ENCODE data around the gene CFAP20DC.
"Not testable (repeated sequence)": the region's sequence is repeated elsewhere in the genome, so short reads cannot be mapped to it uniquely, and the experiment has no call there.

Gene CFAP20DC

DNA sequence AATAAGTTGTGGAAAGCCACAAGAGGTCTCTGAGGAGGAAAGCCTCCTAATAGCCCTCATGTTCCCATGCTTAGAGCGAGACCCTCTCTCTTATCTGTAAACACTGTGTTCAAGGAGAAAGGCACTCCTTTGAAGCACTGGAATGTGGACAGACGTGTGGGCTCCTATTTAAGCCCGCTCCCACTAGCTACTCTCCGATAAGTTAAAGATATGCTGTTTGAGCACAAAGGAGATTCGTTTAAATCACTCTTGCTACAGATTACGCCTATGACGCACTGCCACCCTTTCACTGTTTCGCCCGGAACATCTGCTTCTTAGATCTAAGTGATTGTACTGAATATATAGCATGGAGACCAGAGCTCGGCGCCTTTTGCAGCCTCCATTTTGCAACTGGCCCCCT lies 325.5 kb downstream of the CFAP20DC start:
- no peak overlapping the region for H3K4me3 ChIP-seq (ENCODE audit: low read length)
- WGBS (ENCODE audit: insufficient coverage, insufficient read length) = no CpG with 5 or more reads among the region's 11 CpGs
- H3K27me3 ChIP-seq (ENCODE audit: control insufficient read depth, insufficient read depth, low read length) = no peaks in the 10 kb centered on the region
- H3K9me3 ChIP-seq (ENCODE audit: control insufficient read depth, insufficient read depth, low read length) = no peaks in the 10 kb centered on the region
- H3K27ac ChIP-seq (ENCODE audit: low read length) = no peak overlapping the region
- no peak for DNase-seq (ENCODE audit: low read depth, low spot score)
- no peaks in the 10 kb centered on the region for H3K36me3 ChIP-seq (ENCODE audit: control insufficient read depth, insufficient read depth, low read length)
- H3K4me1 ChIP-seq (ENCODE audit: control insufficient read depth, insufficient read depth, low read length) = no peaks in the 10 kb centered on the region

DNA sequence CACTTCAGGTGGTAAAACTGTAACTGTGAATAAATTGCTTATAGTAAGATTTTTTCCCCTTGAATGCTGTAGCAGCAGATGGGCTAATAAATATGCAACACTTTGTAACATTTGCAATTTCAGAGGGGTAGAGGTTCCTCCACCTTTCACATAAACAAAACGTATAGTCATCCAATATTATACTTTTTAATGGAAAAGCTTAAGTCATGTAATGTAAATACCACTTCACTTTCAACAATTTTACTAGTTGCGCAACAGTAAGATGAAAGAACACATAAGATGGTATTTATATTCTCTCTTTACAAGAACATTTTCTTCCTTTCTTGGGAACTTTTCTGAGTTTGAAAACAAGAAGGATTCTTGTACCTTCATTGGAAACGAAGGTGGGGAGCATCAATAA lies 326.7 kb downstream of the CFAP20DC start:
- H3K36me3 ChIP-seq (ENCODE audit: control insufficient read depth, insufficient read depth, low read length) = no peaks in the 10 kb centered on the region
- H3K27ac ChIP-seq (ENCODE audit: low read length) = no peak overlapping the region
- no peaks in the 10 kb centered on the region for H3K27me3 ChIP-seq (ENCODE audit: control insufficient read depth, insufficient read depth, low read length)
- WGBS (ENCODE audit: insufficient coverage, insufficient read length) = no CpG with 5 or more reads among the region's 3 CpGs
- H3K4me1 ChIP-seq (ENCODE audit: control insufficient read depth, insufficient read depth, low read length) = no peaks in the 10 kb centered on the region
- DNase-seq (ENCODE audit: low read depth, low spot score) = no peak
- H3K9me3 ChIP-seq (ENCODE audit: control insufficient read depth, insufficient read depth, low read length) = no peaks in the 10 kb centered on the region
- no peak overlapping the region for H3K4me3 ChIP-seq (ENCODE audit: low read length)

DNA sequence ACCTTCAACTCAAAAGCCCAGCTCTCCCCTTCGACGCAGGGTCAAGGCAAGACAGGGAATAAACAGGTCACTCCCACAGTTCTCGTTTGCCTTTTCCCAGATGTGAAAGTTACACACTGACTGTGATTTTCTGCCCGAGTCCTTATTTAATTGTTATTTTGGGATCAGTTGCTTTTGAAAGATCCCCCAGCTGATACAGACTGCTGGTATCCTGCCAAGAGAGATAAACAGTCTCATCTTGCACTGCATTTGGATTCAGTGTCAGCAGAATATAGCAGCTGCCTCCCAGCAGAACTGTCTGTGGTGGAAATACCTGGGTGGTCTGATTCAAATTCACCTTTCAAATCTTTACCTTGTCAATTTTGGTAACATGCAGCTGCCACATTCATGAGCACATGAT lies 327.3 kb downstream of the CFAP20DC start:
- Histone ChIP-seq H3K4me1 (ENCODE audit: control insufficient read depth, insufficient read depth, low read length) (no peaks in the 10 kb centered on the region), H3K27ac (ENCODE audit: low read length) (no peak overlapping the region), H3K27me3 (ENCODE audit: control insufficient read depth, insufficient read depth, low read length) (no peaks in the 10 kb centered on the region), H3K9me3 (ENCODE audit: control insufficient read depth, insufficient read depth, low read length) (no peaks in the 10 kb centered on the region), H3K36me3 (ENCODE audit: control insufficient read depth, insufficient read depth, low read length) (no peaks in the 10 kb centered on the region), H3K4me3 (ENCODE audit: low read length) (no peak overlapping the region)
- no CpG with 5 or more reads among the region's 4 CpGs for WGBS (ENCODE audit: insufficient coverage, insufficient read length)
- DNase-seq (ENCODE audit: low read depth, low spot score) = no peak

DNA sequence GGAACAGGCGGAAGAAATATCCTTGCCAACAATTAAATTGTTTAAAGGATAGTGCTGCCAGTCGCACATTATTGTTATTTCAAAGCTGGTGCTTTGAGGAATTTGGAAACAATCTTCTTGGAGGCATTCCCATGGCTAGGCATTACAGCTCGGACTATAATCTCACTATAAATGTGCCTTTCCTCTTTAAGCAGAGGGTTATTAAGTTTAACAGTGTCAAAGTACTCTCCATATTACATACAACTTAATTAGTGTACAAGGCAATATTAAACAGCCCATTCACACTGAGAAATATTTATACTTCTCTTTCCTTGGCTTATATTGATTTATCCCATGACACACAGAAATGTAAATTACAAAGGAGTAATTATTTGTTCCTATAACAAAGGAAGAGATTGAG lies 329.3 kb downstream of the CFAP20DC start:
- H3K36me3 ChIP-seq (ENCODE audit: control insufficient read depth, insufficient read depth, low read length) = no peaks in the 10 kb centered on the region
- no CpG with 5 or more reads among the region's 3 CpGs for WGBS (ENCODE audit: insufficient coverage, insufficient read length)
- no peaks in the 10 kb centered on the region for H3K27me3 ChIP-seq (ENCODE audit: control insufficient read depth, insufficient read depth, low read length)
- no peaks in the 10 kb centered on the region for H3K4me1 ChIP-seq (ENCODE audit: control insufficient read depth, insufficient read depth, low read length)
- no peak for DNase-seq (ENCODE audit: low read depth, low spot score)
- no peaks in the 10 kb centered on the region for H3K9me3 ChIP-seq (ENCODE audit: control insufficient read depth, insufficient read depth, low read length)
- H3K27ac ChIP-seq (ENCODE audit: low read length) = no peak overlapping the region
- no peak overlapping the region for H3K4me3 ChIP-seq (ENCODE audit: low read length)

DNA sequence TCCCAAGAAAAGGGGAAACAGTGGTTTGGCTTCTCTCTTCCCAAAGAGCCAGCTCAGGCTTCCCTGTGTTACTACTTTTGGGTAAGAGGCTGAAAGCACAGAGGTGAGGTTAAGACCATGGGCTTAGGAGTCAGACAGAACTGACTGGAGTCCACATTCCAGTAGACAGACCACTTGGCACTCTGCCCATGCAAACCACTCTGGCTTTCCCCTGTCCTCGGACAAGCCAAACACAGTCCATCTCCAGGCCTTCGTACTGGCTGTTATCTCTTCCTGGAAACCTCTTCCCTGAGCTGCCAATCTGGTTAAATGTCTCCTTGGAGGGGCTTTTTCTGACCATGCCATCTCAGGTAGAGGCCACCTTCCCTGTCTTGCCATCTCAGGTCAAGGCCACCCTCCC lies 330.1 kb downstream of the CFAP20DC start:
- H3K4me3 ChIP-seq (ENCODE audit: low read length) = no peak overlapping the region
- H3K4me1 ChIP-seq (ENCODE audit: control insufficient read depth, insufficient read depth, low read length) = no peaks in the 10 kb centered on the region
- no CpG with 5 or more reads among the region's 2 CpGs for WGBS (ENCODE audit: insufficient coverage, insufficient read length)
- DNase-seq (ENCODE audit: low read depth, low spot score) = no peak
- no peaks in the 10 kb centered on the region for H3K27me3 ChIP-seq (ENCODE audit: control insufficient read depth, insufficient read depth, low read length)
- no peaks in the 10 kb centered on the region for H3K36me3 ChIP-seq (ENCODE audit: control insufficient read depth, insufficient read depth, low read length)
- no peak overlapping the region for H3K27ac ChIP-seq (ENCODE audit: low read length)
- no peaks in the 10 kb centered on the region for H3K9me3 ChIP-seq (ENCODE audit: control insufficient read depth, insufficient read depth, low read length)

DNA sequence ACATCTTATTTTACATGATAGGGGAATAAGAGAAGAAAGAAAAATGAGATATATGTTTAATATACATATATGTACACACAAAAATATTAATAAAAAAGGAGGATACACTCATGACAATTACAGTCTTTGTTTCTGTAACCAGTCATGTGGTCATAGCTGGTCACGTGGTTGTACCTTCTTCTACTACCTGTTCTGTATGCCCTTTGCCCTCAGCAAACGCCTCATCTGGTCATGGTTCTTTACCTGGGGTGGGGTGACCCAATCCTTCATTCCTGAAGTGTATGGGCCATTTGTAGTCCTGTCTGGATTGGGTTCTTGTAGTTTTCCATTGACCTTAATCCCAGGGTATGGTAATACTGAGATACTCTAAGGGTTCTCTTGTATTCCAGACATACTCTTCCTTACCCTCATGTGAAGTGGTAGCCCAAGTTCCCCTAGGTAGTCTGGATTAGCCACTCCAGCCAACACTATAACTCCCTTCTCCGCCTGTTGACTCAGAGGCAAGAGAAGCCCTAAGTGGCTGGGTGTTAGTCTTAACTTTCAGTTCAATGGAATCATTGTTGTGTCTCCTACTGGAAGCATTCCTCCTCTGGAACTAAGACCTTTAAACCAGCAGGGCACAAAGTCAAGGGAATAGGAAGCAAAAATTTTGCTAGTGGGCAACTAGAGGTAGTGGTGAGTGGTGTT lies 336.0 kb downstream of the CFAP20DC start:
- H3K4me3 ChIP-seq (ENCODE audit: low read length) = no peak overlapping the region
- DNase-seq (ENCODE audit: low read depth, low spot score) = no peak
- no peaks in the 10 kb centered on the region for H3K4me1 ChIP-seq (ENCODE audit: control insufficient read depth, insufficient read depth, low read length)
- no peaks in the 10 kb centered on the region for H3K9me3 ChIP-seq (ENCODE audit: control insufficient read depth, insufficient read depth, low read length)
- H3K36me3 ChIP-seq (ENCODE audit: control insufficient read depth, insufficient read depth, low read length) = no peaks in the 10 kb centered on the region
- WGBS (ENCODE audit: insufficient coverage, insufficient read length) = no CpG with 5 or more reads among the region's 3 CpGs
- no peak overlapping the region for H3K27ac ChIP-seq (ENCODE audit: low read length)
- H3K27me3 ChIP-seq (ENCODE audit: control insufficient read depth, insufficient read depth, low read length) = no peaks in the 10 kb centered on the region

DNA sequence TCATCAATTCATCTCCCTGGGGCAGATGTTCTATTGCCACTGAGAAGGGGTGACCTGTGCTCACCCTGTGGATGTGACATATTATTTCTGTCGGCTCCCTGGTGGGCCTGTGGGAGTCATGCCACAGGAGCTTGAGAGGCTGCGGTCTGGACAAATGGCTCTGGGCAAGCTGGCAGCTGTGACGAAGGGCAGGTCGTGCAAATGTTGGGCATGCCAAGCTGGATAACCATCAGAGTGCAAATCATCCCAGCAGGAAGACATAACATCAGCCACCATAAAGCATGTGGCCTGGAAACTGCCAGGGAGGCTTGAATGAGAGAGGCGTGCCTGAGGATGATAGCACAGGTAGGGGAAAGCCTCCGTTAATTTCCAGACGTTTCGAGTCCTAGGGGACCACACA lies 338.0 kb downstream of the CFAP20DC start:
- no peaks in the 10 kb centered on the region for H3K4me1 ChIP-seq (ENCODE audit: control insufficient read depth, insufficient read depth, low read length)
- no peak overlapping the region for H3K4me3 ChIP-seq (ENCODE audit: low read length)
- H3K9me3 ChIP-seq (ENCODE audit: control insufficient read depth, insufficient read depth, low read length) = no peaks in the 10 kb centered on the region
- DNase-seq (ENCODE audit: low read depth, low spot score) = no peak
- no peak overlapping the region for H3K27ac ChIP-seq (ENCODE audit: low read length)
- no peaks in the 10 kb centered on the region for H3K36me3 ChIP-seq (ENCODE audit: control insufficient read depth, insufficient read depth, low read length)
- WGBS (ENCODE audit: insufficient coverage, insufficient read length) = no CpG with 5 or more reads among the region's 8 CpGs
- H3K27me3 ChIP-seq (ENCODE audit: control insufficient read depth, insufficient read depth, low read length) = no peaks in the 10 kb centered on the region

DNA sequence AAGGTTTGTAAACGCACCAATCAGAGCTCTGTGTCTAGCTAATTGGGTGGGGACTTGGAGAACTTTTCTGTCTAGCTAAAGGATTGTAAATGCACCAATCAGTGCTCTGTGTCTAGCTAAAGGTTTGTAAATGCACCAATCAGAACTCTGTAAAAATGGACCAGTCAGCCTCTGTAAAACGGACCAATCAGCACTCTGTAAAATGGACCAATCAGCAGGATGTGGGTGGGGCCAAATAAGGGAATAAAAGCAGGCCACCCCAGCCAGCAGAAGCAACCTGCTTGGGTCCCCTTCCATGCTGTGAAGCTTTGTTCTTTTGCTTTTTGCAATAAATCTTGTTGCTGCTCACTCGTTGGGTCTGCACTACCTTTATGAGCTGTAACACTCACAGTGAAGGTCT lies 340.8 kb downstream of the CFAP20DC start:
- not testable (repeated sequence) for H3K27ac ChIP-seq (ENCODE audit: low read length); DNase-seq (ENCODE audit: low read depth, low spot score); H3K4me3 ChIP-seq (ENCODE audit: low read length); H3K27me3 ChIP-seq (ENCODE audit: control insufficient read depth, insufficient read depth, low read length); H3K36me3 ChIP-seq (ENCODE audit: control insufficient read depth, insufficient read depth, low read length); H3K4me1 ChIP-seq (ENCODE audit: control insufficient read depth, insufficient read depth, low read length); H3K9me3 ChIP-seq (ENCODE audit: control insufficient read depth, insufficient read depth, low read length)
- no CpG with 5 or more reads among the region's 3 CpGs for WGBS (ENCODE audit: insufficient coverage, insufficient read length)

DNA sequence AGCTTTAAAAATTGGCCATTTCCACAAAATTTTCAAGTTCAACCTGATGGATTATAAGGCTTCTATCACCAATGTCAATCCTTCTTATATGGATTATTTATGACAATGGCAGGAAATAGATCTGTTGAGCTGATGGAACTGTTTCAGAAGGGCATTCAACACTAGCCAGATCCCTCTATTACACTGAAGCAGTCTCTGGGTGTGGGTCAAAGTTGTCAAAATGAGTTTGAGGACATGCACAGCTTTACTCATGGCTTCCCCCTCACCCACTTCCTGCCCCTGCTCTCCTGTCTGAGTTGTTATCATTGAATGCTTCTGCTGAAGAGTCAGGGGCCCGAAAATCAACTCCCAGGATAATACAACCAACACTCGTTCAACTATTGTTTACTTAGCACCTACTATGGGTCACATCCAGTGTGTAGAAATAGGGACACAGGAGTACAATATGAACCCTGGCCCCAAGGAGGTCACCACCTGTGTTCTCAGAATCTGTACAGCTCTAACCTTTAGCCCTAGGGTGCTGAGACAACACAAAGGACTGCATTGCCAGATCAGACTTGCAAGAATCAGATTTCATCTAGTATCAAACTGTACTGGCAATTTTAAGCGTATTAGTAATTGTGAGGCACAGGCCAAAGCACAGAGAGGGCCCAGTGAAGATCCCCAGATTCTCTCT lies 341.6 kb downstream of the CFAP20DC start:
- no peaks in the 10 kb centered on the region for H3K27me3 ChIP-seq (ENCODE audit: control insufficient read depth, insufficient read depth, low read length)
- no peak overlapping the region for H3K4me3 ChIP-seq (ENCODE audit: low read length)
- no peak overlapping the region for H3K27ac ChIP-seq (ENCODE audit: low read length)
- no peaks in the 10 kb centered on the region for H3K4me1 ChIP-seq (ENCODE audit: control insufficient read depth, insufficient read depth, low read length)
- WGBS (ENCODE audit: insufficient coverage, insufficient read length) = no CpG with 5 or more reads among the region's 3 CpGs
- DNase-seq (ENCODE audit: low read depth, low spot score) = no peak
- H3K9me3 ChIP-seq (ENCODE audit: control insufficient read depth, insufficient read depth, low read length) = no peaks in the 10 kb centered on the region
- no peaks in the 10 kb centered on the region for H3K36me3 ChIP-seq (ENCODE audit: control insufficient read depth, insufficient read depth, low read length)

DNA sequence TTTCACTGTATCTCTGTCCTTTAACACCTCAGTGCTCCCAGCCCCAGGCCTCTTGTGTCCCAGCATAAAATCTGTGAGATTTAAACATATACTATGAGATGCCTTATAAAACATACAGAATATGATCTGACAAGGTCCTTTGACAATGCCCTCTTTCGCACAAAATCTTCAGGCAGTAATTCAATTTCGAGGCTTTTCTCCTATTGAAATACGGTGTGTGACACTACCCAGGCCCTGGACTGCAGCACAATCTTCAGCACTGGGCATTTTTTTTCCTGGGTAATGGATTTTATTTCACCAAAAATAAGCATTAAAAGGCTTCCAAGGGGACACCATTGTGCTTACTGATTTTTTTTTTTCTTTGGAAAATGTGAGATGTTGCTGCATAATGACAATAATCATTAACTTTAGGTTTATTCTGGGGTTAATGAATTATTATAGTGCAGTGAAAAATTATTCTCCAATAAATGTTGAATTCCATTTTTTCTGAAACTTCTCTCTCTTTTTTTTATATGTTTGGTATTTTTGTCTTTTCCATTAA lies 342.4 kb downstream of the CFAP20DC start:
- no CpG with 5 or more reads among the region's 3 CpGs for WGBS (ENCODE audit: insufficient coverage, insufficient read length)
- no peaks in the 10 kb centered on the region for H3K9me3 ChIP-seq (ENCODE audit: control insufficient read depth, insufficient read depth, low read length)
- DNase-seq (ENCODE audit: low read depth, low spot score) = no peak
- no peaks in the 10 kb centered on the region for H3K36me3 ChIP-seq (ENCODE audit: control insufficient read depth, insufficient read depth, low read length)
- no peak overlapping the region for H3K27ac ChIP-seq (ENCODE audit: low read length)
- no peak overlapping the region for H3K4me3 ChIP-seq (ENCODE audit: low read length)
- no peaks in the 10 kb centered on the region for H3K27me3 ChIP-seq (ENCODE audit: control insufficient read depth, insufficient read depth, low read length)
- H3K4me1 ChIP-seq (ENCODE audit: control insufficient read depth, insufficient read depth, low read length) = no peaks in the 10 kb centered on the region
